ENCODE measurements around the gene PLXNA2. TPM values are rescaled to one million over a fixed set of nuclear protein-coding genes. Genes with fewer than 3 reads are reported as not detected.

The PLXNA2 gene
- total and polyA plus RNA-seq, 2 donors (not counting 1 experiment from before 2014, with no cell fraction given) = 0.31 to 1.2 TPM

DNA sequence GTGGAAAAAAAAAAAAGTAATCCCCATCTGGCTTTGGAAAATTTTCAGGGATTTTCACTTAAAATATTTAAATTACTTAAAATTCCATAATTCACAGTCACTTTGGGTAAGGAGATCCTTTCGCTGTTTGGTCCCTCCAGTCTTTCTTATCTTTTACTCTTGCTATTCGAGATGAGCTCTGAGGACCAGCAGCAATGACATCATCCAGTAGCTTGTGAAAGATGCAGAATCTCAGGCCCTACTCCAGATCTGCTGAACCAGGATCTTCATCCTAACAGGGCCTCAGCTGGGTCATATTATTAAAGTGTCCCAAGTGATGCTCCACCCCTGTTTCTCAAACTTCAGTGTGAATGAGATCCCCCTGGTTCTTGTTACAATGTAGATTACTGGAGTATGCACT lies 46.9 kb upstream of the PLXNA2 start:
- CTCF ChIA-PET = no interaction called here

GRCh38 chr1:208289716-208290115 lies 45.5 kb upstream of the PLXNA2 start:
- H3K27me3 Mint-ChIP-seq = peaks cover 22% of the 10 kb centered on the region
- H3K4me1 ChIP-seq (ENCODE audit: control insufficient read depth in 2 of 2, insufficient read depth in 2 of 2, low read length in 2 of 2) = no peaks in the 10 kb centered on the region
- no peak overlapping the region for H3K27ac ChIP-seq (ENCODE audit: low read length in 2 of 2)
- no peaks in the 10 kb centered on the region for H3K36me3 ChIP-seq (replicated peaks in 1 of 2; ENCODE audit: control extremely low read depth in 1 of 2, control insufficient read depth in 1 of 2, extremely low read depth in 1 of 2, insufficient read depth in 2 of 2, low read length in 1 of 2)
- ChIA-PET CTCF (interaction anchor here (0.8 kb wide), 1 partner anchor 11 kb away, joined by 3 read pairs; no protein-coding TSS in a partner anchor), POLR2A (no interaction called here)
- H3K79me2 ChIP-seq (ENCODE audit: control insufficient read depth, insufficient read depth, low read length) = no peaks in the 10 kb centered on the region
- H4K20me1 ChIP-seq (ENCODE audit: control insufficient read depth, insufficient read depth, low read length, poor library complexity, severe bottlenecking) = no peaks in the 10 kb centered on the region
- peaks cover 0 to 5% (median 2%) of the 10 kb centered on the region in 4 experiments for H3K27me3 ChIP-seq (replicated peaks in 1 of 4; ENCODE audit: control extremely low read depth in 1 of 4, control insufficient read depth in 3 of 4, insufficient read depth in 4 of 4, low read length in 3 of 4)
- intact Hi-C loops (cut with micrococcal nuclease) = no loop called here
- H3K9me3 ChIP-seq (ENCODE audit: control extremely low read depth in 1 of 3, control insufficient read depth in 2 of 3, insufficient read depth in 1 of 3, low read length in 2 of 3) = no peaks in the 10 kb centered on the region
- H2AFZ ChIP-seq (ENCODE audit: insufficient read depth, low read depth, low read length, poor library complexity, severe bottlenecking) = no peak overlapping the region
- H3K4me1 Mint-ChIP-seq = no peaks in the 10 kb centered on the region
- no peak overlapping the region for H3K27ac Mint-ChIP-seq
- TF ChIP-seq, protein P1, sequence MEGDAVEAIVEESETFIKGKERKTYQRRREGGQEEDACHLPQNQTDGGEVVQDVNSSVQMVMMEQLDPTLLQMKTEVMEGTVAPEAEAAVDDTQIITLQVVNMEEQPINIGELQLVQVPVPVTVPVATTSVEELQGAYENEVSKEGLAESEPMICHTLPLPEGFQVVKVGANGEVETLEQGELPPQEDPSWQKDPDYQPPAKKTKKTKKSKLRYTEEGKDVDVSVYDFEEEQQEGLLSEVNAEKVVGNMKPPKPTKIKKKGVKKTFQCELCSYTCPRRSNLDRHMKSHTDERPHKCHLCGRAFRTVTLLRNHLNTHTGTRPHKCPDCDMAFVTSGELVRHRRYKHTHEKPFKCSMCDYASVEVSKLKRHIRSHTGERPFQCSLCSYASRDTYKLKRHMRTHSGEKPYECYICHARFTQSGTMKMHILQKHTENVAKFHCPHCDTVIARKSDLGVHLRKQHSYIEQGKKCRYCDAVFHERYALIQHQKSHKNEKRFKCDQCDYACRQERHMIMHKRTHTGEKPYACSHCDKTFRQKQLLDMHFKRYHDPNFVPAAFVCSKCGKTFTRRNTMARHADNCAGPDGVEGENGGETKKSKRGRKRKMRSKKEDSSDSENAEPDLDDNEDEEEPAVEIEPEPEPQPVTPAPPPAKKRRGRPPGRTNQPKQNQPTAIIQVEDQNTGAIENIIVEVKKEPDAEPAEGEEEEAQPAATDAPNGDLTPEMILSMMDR (IDR thresholded peaks at IDR 0.05) = no peak
- TF ChIP-seq EZH2 (IDR thresholded peaks at IDR 0.05; ENCODE audit: borderline replicate concordance, insufficient read depth, low read depth, low read length, poor library complexity, severe bottlenecking) = no peak
- H3K9ac ChIP-seq (ENCODE audit: low read length) = no peak overlapping the region
- H3K4me3 Mint-ChIP-seq = no peak overlapping the region
- no peaks in the 10 kb centered on the region for H3K9me3 Mint-ChIP-seq (ENCODE audit: insufficient read depth)
- no peak for DNase-seq
- no peak overlapping the region for H3K4me3 ChIP-seq (ENCODE audit: control extremely low read depth in 1 of 5, extremely low read depth in 1 of 5, insufficient read depth in 1 of 5, low read depth in 2 of 5, low read length in 4 of 5)
- no peak for ATAC-seq (ENCODE audit: low read depth)
- WGBS (ENCODE audit: insufficient coverage) = 60% methylated on average over 1 of the region's 2 CpGs
- H3K4me2 ChIP-seq (replicated peaks; ENCODE audit: low read depth, low read length, poor library complexity, severe bottlenecking) = no peak overlapping the region

More for the DNA sequence above, 46.9 kb upstream of the PLXNA2 start:
- Mint-ChIP-seq H3K4me3 (no peak overlapping the region), H3K9me3 (ENCODE audit: insufficient read depth) (no peaks in the 10 kb centered on the region), H3K4me1 (no peaks in the 10 kb centered on the region), H3K27me3 (peaks cover 24% of the 10 kb centered on the region), H3K27ac (no peak overlapping the region)
- Histone ChIP-seq H3K27me3 (replicated peaks in 1 of 4; ENCODE audit: control extremely low read depth in 1 of 4, control insufficient read depth in 3 of 4, insufficient read depth in 4 of 4, low read length in 3 of 4) (peaks cover 0 to 5% (median 3%) of the 10 kb centered on the region in 4 experiments), H3K4me1 (ENCODE audit: control insufficient read depth in 2 of 2, insufficient read depth in 2 of 2, low read length in 2 of 2) (no peaks in the 10 kb centered on the region), H3K9me3 (ENCODE audit: control extremely low read depth in 1 of 3, control insufficient read depth in 2 of 3, insufficient read depth in 1 of 3, low read length in 2 of 3) (no peaks in the 10 kb centered on the region), H3K27ac (ENCODE audit: low read length in 2 of 2) (no peak overlapping the region), H4K20me1 (ENCODE audit: control insufficient read depth, insufficient read depth, low read length, poor library complexity, severe bottlenecking) (no peaks in the 10 kb centered on the region), H3K36me3 (replicated peaks in 1 of 2; ENCODE audit: control extremely low read depth in 1 of 2, control insufficient read depth in 1 of 2, extremely low read depth in 1 of 2, insufficient read depth in 2 of 2, low read length in 1 of 2) (no peaks in the 10 kb centered on the region), H3K79me2 (ENCODE audit: control insufficient read depth, insufficient read depth, low read length) (no peaks in the 10 kb centered on the region), H2AFZ (ENCODE audit: insufficient read depth, low read depth, low read length, poor library complexity, severe bottlenecking) (no peak overlapping the region), H3K9ac (ENCODE audit: low read length) (no peak overlapping the region), H3K4me2 (replicated peaks; ENCODE audit: low read depth, low read length, poor library complexity, severe bottlenecking) (no peak overlapping the region), H3K4me3 (ENCODE audit: control extremely low read depth in 1 of 5, extremely low read depth in 1 of 5, insufficient read depth in 1 of 5, low read depth in 2 of 5, low read length in 4 of 5) (no peak overlapping the region)
- no peak for DNase-seq
- intact Hi-C loops (cut with micrococcal nuclease) = no loop called here
- 93% methylated on average over 2 of the region's 2 CpGs for WGBS (ENCODE audit: insufficient coverage)
- POLR2A ChIA-PET = no interaction called here
- no peak for TF ChIP-seq EZH2 (IDR thresholded peaks at IDR 0.05; ENCODE audit: borderline replicate concordance, insufficient read depth, low read depth, low read length, poor library complexity, severe bottlenecking)
- TF ChIP-seq, protein P1 (IDR thresholded peaks at IDR 0.05) = no peak
- ATAC-seq (ENCODE audit: low read depth) = no peak
